Aorta (tissue), 5 donors: ENCODE results near the gene ARSK. TPM values are rescaled to one million over a fixed set of nuclear protein-coding genes. Genes with fewer than 3 reads are reported as not detected.
"Not testable (repeated sequence)": the region's sequence is repeated elsewhere in the genome, so short reads cannot be mapped to it uniquely, and the experiment has no call there.

Source experiments
- ATAC-seq: fragments of 200-7000 bp; cut with Tn5 transposase; one replicate; pipeline ENCODE4 v1.9.1; 2022; ENCODE audit warnings: moderate library complexity; ENCODE audit not compliant: low FRiP score
- DNase-seq, 2 donors: peaks; one replicate each; pipeline ENCODE4 v3.0.0-alpha.2; 2020
- H3K27ac ChIP-seq, 2 donors: one replicate each; pipeline ENCODE4 v1.5.1; 2013; ENCODE audit warnings: low read length in 2 of 2, mild to moderate bottlenecking in 2 of 2, moderate library complexity in 2 of 2, control low read depth in 1 of 2, inconsistent platforms in 1 of 2, low read depth in 1 of 2
- H3K27me3 ChIP-seq, 2 donors: one replicate each; pipeline ENCODE4 v1.6.1; 2013; ENCODE audit warnings: control low read depth in 1 of 2, low read length in 1 of 2, mild to moderate bottlenecking in 1 of 2, moderate library complexity in 1 of 2; ENCODE audit not compliant: insufficient read depth in 2 of 2, control insufficient read depth in 1 of 2
- H3K36me3 ChIP-seq, 2 donors: one replicate each; pipeline ENCODE4 v1.6.1; 2013; ENCODE audit warnings: control low read depth in 1 of 2, low read length in 1 of 2, mild to moderate bottlenecking in 1 of 2; ENCODE audit not compliant: insufficient read depth in 2 of 2, control insufficient read depth in 1 of 2
- H3K4me1 ChIP-seq, 2 donors: one replicate each; pipeline ENCODE4 v1.6.1; 2013; ENCODE audit warnings: low read length in 2 of 2, control low read depth in 1 of 2, mild to moderate bottlenecking in 1 of 2, moderate library complexity in 1 of 2; ENCODE audit not compliant: insufficient read depth in 2 of 2, control insufficient read depth in 1 of 2
- H3K4me3 ChIP-seq, 2 donors: one replicate each; pipeline ENCODE4 v1.5.1; 2013; ENCODE audit warnings: low read length in 2 of 2, control low read depth in 1 of 2, mild to moderate bottlenecking in 1 of 2
- H3K9me3 ChIP-seq: one replicate; pipeline ENCODE4 v1.6.1; 2013; ENCODE audit warnings: mild to moderate bottlenecking, low read length; ENCODE audit not compliant: control insufficient read depth
- WGBS, 2 donors: extraction: QIAGEN DNeasy Blood & Tissue Kit; methylation state at CpG; one replicate each; pipeline ENCODE4 v1.1.7; 2013; 5-methylcytosine and 5-hydroxymethylcytosine counted together
- intact Hi-C, 2 donors: fragments of 100-400 bp; cut with DNase I; formaldehyde crosslinking; loops; one replicate each; pipeline versions ENCODE4 v1.14.2 to v1.15.0; 2022
- polyA plus RNA-seq, 2 donors: library from polyadenylated mRNA; stranded (reverse); fragments of 200-250 nt; gene quantifications; one replicate each; pipeline ENCODE4 v1.2.3, GENCODE V29; 2013
- total RNA-seq, 2 donors: library from RNA; stranded (reverse); fragmentation: NEBNext Ultra II Directional; extraction: Animal tissue kit (Norgen Biotek cat#: 25700); gene quantifications; one replicate each; pipeline ENCODE4 v1.2.1, GENCODE V29; 2021
- donor health status: healthy with polysubstance abuse.
- donor health status: Bipolar disorder and iron deficiency.
- donor health status: DM: no; HTN: no; CAD: no.
- donor health status: DM: no; HTN: no; CAD: no.
- donor health status: DM: yes; HTN: yes; CAD: no.

The ARSK gene
- total and polyA plus RNA-seq, 4 donors = 2.5 to 5.6 (median 4.1) TPM

GRCh38 chr5:95631255-95631958 lies 76.5 kb downstream of the ARSK start:
- WGBS, 2 donors = 45 to 50% methylated on average over 2 of the region's 2 CpGs
- Histone ChIP-seq H3K4me3 (no peak overlapping the region), H3K9me3 (no peaks in the 10 kb centered on the region), H3K27ac (no peak overlapping the region), H3K36me3 (no peaks in the 10 kb centered on the region), H3K27me3 (no peaks in the 10 kb centered on the region), H3K4me1 (no peaks in the 10 kb centered on the region)
- no peak for DNase-seq
- intact Hi-C loops = no loop called here
- ATAC-seq = no peak

DNA sequence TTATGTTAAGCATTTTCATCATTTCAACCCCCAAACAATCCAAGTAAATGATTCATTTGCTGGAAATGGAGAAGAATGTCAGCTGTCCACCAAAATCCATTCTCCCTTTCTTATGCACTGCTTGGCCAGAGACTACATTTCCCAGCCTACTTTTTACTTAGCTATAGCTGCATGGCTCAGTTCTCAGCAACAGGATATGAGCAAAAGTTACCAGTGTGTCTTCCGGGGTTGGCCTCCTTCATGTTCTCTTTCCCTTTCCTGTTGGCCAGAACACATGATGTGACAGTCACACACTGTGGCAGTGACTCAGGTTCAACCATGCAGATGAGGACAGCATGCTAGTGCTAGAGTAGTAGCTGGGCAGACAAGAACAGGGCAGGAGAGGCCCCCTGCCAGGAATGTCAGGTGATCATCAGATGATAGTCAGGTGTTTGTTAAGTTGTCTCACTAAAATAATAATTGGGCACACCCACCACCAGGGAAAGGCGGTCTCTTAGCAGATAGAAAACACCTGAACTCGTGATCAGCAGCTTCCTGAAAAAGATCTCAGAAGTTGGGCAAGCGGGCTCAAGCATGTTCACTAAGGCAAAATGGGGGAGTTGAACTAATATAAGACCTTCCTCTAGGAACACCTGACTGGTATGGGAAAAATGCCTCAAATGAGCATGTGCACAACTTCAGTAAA lies 77.2 kb downstream of the ARSK start:
- intact Hi-C loops = no loop called here
- no peaks in the 10 kb centered on the region for H3K27me3 ChIP-seq
- no peaks in the 10 kb centered on the region for H3K36me3 ChIP-seq
- no peak overlapping the region for H3K4me3 ChIP-seq
- H3K27ac ChIP-seq = no peak overlapping the region
- no peaks in the 10 kb centered on the region for H3K9me3 ChIP-seq
- DNase-seq (peak in 1 of 2 donors; percentile 50), ATAC-seq (no peak)
- H3K4me1 ChIP-seq = no peaks in the 10 kb centered on the region
- 88 to 90% methylated on average over 4 of the region's 4 CpGs for WGBS, 2 donors

DNA sequence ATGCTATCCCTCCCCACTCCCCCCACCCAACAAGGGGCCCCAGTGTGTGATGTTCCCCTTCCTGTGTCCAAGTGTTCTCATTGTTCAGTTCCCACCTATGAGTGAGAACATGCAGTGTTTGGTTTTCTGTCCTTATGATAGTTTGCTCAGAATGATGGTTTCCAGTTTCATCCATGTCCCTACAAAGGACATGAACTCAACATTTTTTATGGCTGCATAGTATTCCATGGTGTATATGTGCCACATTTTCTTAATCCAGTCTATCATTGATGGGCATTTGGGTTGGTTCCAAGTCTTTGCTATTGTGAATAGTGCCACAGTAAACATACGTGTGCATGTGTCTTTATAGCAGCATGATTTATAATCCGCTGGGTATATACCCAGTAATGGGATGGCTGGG lies 78.0 kb downstream of the ARSK start:
- H3K27me3 ChIP-seq, H3K9me3 ChIP-seq, H3K36me3 ChIP-seq, DNase-seq, H3K27ac ChIP-seq, ATAC-seq, H3K4me1 ChIP-seq, intact Hi-C loops, H3K4me3 ChIP-seq: not testable (repeated sequence)
- WGBS, 2 donors = 91 to 93% methylated on average over 2 of the region's 2 CpGs

GRCh38 chr5:95633671-95634070 lies 78.8 kb downstream of the ARSK start:
- no peak for DNase-seq
- H3K27ac ChIP-seq = no peak overlapping the region
- WGBS, 2 donors = 93 to 98% methylated on average over 3 of the region's 3 CpGs
- no peak for ATAC-seq
- H3K36me3 ChIP-seq = no peaks in the 10 kb centered on the region
- H3K9me3 ChIP-seq = no peaks in the 10 kb centered on the region
- intact Hi-C loops = no loop called here
- no peaks in the 10 kb centered on the region for H3K27me3 ChIP-seq
- no peaks in the 10 kb centered on the region for H3K4me1 ChIP-seq
- no peak overlapping the region for H3K4me3 ChIP-seq

DNA sequence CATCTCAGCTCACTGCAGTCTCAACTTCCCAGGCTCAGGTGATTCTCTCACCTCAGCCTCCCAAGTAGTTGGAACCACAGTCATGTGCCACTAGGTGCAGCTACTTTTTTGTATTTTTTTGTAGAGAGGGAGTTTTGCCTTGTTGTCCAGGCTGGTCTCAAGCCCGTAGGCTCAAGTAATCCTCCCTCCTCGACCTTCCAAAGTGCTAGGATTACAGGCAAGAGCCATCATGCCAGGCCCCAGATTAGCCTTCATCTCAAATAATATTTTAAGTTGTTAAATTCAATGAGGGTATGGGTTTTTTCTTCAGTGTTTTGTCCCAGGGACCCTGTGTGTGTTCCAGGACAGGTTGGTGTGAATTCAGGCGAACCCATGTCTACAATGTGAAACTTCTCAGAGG lies 79.2 kb downstream of the ARSK start:
- H3K4me3 ChIP-seq = no peak overlapping the region
- DNase-seq = no peak
- intact Hi-C loops = no loop called here
- H3K4me1 ChIP-seq = no peaks in the 10 kb centered on the region
- no peaks in the 10 kb centered on the region for H3K27me3 ChIP-seq
- H3K9me3 ChIP-seq = no peaks in the 10 kb centered on the region
- WGBS, 2 donors = 94 to 95% methylated on average over 3 of the region's 3 CpGs
- ATAC-seq = no peak
- no peaks in the 10 kb centered on the region for H3K36me3 ChIP-seq
- H3K27ac ChIP-seq = no peak overlapping the region

GRCh38 chr5:95638632-95639031 lies 83.7 kb downstream of the ARSK start:
- intact Hi-C loops = no loop called here
- 78 to 85% methylated on average over 3 of the region's 3 CpGs for WGBS, 2 donors

DNA sequence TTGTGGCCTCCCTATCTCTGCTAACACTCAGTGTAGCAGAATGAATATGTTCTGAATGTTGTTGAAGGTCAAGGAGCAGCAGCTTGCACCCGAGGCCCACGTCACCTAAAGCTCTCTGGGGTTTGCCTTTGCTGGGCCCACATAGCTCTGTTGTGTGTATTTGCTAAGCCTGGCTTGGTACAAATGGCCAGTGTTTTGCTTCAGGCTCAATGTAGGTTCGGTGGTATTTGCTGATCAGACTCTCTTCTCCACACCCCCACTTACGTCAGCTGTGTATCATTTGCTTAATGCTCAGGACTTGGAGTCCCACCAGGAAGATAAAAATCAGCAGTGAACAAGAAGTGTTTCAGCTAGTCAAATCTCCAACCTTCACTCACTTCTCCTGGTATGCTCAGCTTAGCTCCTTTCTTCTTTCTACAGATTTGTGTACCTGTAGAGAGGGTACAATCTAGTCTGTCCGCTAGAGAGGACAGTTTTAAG lies 86.9 kb downstream of the ARSK start:
- Histone ChIP-seq H3K36me3 (no peaks in the 10 kb centered on the region), H3K4me1 (no peaks in the 10 kb centered on the region), H3K27me3 (no peaks in the 10 kb centered on the region), H3K27ac (peak overlapping the region in 1 of 2 donors; percentile 10), H3K9me3 (peaks cover 2% of the 10 kb centered on the region), H3K4me3 (no peak overlapping the region)
- WGBS, 2 donors = 64 to 75% methylated on average over 5 of the region's 5 CpGs
- intact Hi-C loops = no loop called here
- DNase-seq = no peak
- ATAC-seq = no peak

More at GRCh38 chr5:95638632-95639031, 83.7 kb downstream of the ARSK start:
- H3K27ac ChIP-seq = no peak overlapping the region
- H3K9me3 ChIP-seq = peaks cover 2% of the 10 kb centered on the region
- no peaks in the 10 kb centered on the region for H3K27me3 ChIP-seq
- no peaks in the 10 kb centered on the region for H3K36me3 ChIP-seq
- no peaks in the 10 kb centered on the region for H3K4me1 ChIP-seq
- no peak for ATAC-seq
- H3K4me3 ChIP-seq = no peak overlapping the region
- DNase-seq = no peak

GRCh38 chr5:95643152-95643551 lies 88.3 kb downstream of the ARSK start:
- intact Hi-C loops = no loop called here
- Histone ChIP-seq H3K36me3 (no peaks in the 10 kb centered on the region), H3K4me3 (no peak overlapping the region), H3K9me3 (peaks cover 2% of the 10 kb centered on the region), H3K4me1 (no peaks in the 10 kb centered on the region), H3K27me3 (no peaks in the 10 kb centered on the region), H3K27ac (no peak overlapping the region)
- ATAC-seq = no peak
- 91 to 93% methylated on average over 7 of the region's 7 CpGs for WGBS, 2 donors
- no peak for DNase-seq
